ENCODE measurements around the gene SCAMP5. TPM values are rescaled to one million over a fixed set of nuclear protein-coding genes. Genes with fewer than 3 reads are reported as not detected.

SCAMP5 gene
- total RNA-seq, 1 donor from 2014 or later = 1.9 TPM

GRCh38 chr15:74963213-74963612 lies 32.1 kb upstream of the SCAMP5 start:
- ATAC-seq (no peak), DNase-seq (ENCODE audit: missing footprints) (no peak)
- intact Hi-C loops (cut with DNase I) = no loop called here

- DNase-seq (ENCODE audit: missing footprints) = no peak
- intact Hi-C loops (cut with DNase I) = no loop called here
- ATAC-seq = no peak
These were observed 30.6 kb upstream of the SCAMP5 start for GRCh38 chr15:74964794-74965193.

- intact Hi-C loops (cut with DNase I) = no loop called here
- ATAC-seq (no peak), DNase-seq (ENCODE audit: missing footprints) (no peak)
These were observed 27.7 kb upstream of the SCAMP5 start for GRCh38 chr15:74967670-74968069.

- ATAC-seq = no peak
- intact Hi-C loops (cut with DNase I) = no loop called here
- no peak for DNase-seq (ENCODE audit: missing footprints)
These were observed 19.2 kb upstream of the SCAMP5 start for GRCh38 chr15:74976159-74976558.

GRCh38 chr15:74977599-74977998 lies 17.8 kb upstream of the SCAMP5 start:
- ATAC-seq = no peak
- intact Hi-C loops (cut with DNase I) = no loop called here

GRCh38 chr15:74978077-74978476 lies 17.3 kb upstream of the SCAMP5 start:
- ATAC-seq = no peak
- DNase-seq (ENCODE audit: missing footprints) = no peak
- intact Hi-C loops (cut with DNase I) = no loop called here

More at GRCh38 chr15:74977599-74977998, 17.8 kb upstream of the SCAMP5 start:
- DNase-seq (ENCODE audit: missing footprints) = no peak

- DNase-seq (ENCODE audit: missing footprints) (no peak), ATAC-seq (no peak)
- intact Hi-C loops (cut with DNase I) = no loop called here
These were observed 16.9 kb upstream of the SCAMP5 start for GRCh38 chr15:74978503-74978902.

GRCh38 chr15:74982183-74982582 lies 13.2 kb upstream of the SCAMP5 start:
- intact Hi-C loops (cut with DNase I) = no loop called here
- DNase-seq (ENCODE audit: missing footprints) (no peak), ATAC-seq (no peak)

- no peak for ATAC-seq
- DNase-seq (ENCODE audit: missing footprints) = no peak
- intact Hi-C loops (cut with DNase I) = no loop called here
These were observed 11.6 kb upstream of the SCAMP5 start for GRCh38 chr15:74983725-74984231.

GRCh38 chr15:74988007-74988800 lies 7.2 kb upstream of the SCAMP5 start:
- intact Hi-C loops (cut with DNase I) = no loop called here
- DNase-seq (ENCODE audit: missing footprints) (no peak), ATAC-seq (no peak)

GRCh38 chr15:74989527-74989926 lies 5.8 kb upstream of the SCAMP5 start:
- intact Hi-C loops (cut with DNase I) = no loop called here
- ATAC-seq (no peak), DNase-seq (ENCODE audit: missing footprints) (no peak)

- ATAC-seq (no peak), DNase-seq (ENCODE audit: missing footprints) (no peak)
- intact Hi-C loops (cut with DNase I) = no loop called here
These were observed 2.7 kb upstream of the SCAMP5 start for GRCh38 chr15:74992619-74993018.

GRCh38 chr15:74994236-74994635 lies 1.1 kb upstream of the SCAMP5 start:
- intact Hi-C loops (cut with DNase I) = no loop called here
- DNase-seq (ENCODE audit: missing footprints) = no peak
- no peak for ATAC-seq

- intact Hi-C loops (cut with DNase I) = no loop called here
- DNase-seq (ENCODE audit: missing footprints) (no peak), ATAC-seq (no peak)
These were observed 678 bp upstream of the SCAMP5 start for GRCh38 chr15:74994685-74995084.

GRCh38 chr15:74995779-74996765 lies 709 bp downstream of the SCAMP5 start:
- ATAC-seq (no peak), DNase-seq (ENCODE audit: missing footprints) (no peak)
- intact Hi-C loops (cut with DNase I) = no loop called here

GRCh38 chr15:74997141-74997540 lies 1.8 kb downstream of the SCAMP5 start:
- intact Hi-C loops (cut with DNase I) = no loop called here
- no peak for ATAC-seq

GRCh38 chr15:74997543-74997942 lies 2.2 kb downstream of the SCAMP5 start:
- ATAC-seq (no peak), DNase-seq (ENCODE audit: missing footprints) (no peak)
- intact Hi-C loops (cut with DNase I) = no loop called here

More at GRCh38 chr15:74997141-74997540, 1.8 kb downstream of the SCAMP5 start:
- no peak for DNase-seq (ENCODE audit: missing footprints)

- DNase-seq (ENCODE audit: missing footprints) (no peak), ATAC-seq (no peak)
- intact Hi-C loops (cut with DNase I) = no loop called here
These were observed 5.9 kb downstream of the SCAMP5 start for GRCh38 chr15:75001310-75001709.

GRCh38 chr15:75002398-75002797 lies 7.0 kb downstream of the SCAMP5 start:
- DNase-seq (ENCODE audit: missing footprints) (no peak), ATAC-seq (no peak)
- intact Hi-C loops (cut with DNase I) = no loop called here

- ATAC-seq (no peak), DNase-seq (ENCODE audit: missing footprints) (no peak)
- intact Hi-C loops (cut with DNase I) = no loop called here
These were observed 11.9 kb downstream of the SCAMP5 start for GRCh38 chr15:75007216-75007615.

Measured in Right ventricle myocardium inferior (tissue), 1 donor.